ENCODE results near the gene USP5. TPM values are rescaled to one million over a fixed set of nuclear protein-coding genes. Genes with fewer than 3 reads are reported as not detected.
"Not testable (repeated sequence)": the region's sequence is repeated elsewhere in the genome, so short reads cannot be mapped to it uniquely, and the experiment has no call there.

The USP5 gene
- total RNA-seq, 1 donor from 2014 or later: 172 TPM

DNA sequence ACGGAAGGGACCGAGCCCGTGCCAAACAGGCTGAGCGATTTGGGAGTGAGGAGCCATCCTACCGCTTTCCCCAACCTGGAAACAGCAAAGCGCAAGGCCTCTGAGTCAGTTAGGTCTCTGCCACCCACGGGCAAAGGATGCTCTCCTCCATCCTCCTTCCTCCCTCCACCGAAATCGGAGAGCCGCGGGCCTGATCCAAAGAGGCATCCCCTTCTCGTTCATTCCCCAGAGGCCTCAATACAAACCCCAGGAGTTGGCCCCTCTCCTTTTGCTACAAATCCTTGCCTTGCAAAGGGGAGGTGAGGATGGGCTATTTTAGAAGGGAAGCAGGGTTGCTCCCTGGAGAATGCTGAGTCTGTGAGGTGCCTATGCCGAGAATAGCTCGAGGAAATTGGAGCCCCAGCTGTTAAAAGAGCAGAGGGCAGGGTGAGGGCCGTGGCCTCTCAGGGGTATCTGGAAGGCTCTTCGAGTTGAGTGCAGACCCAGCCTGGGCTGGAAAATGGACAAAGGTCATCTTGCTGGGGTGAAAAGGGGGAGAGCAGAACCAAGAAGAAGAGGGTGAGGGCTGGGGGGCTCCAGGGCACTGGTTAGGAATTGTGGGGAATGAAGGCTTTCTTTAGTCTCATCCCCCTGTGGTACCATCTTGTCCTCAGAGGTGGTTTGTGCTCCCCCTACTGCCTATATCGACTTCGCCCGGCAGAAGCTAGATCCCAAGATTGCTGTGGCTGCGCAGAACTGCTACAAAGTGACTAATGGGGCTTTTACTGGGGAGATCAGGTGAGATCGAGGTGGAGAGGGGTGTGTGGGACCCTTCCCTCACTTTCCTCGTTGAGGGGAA is 16.5 kb downstream of the USP5 start:
- Mint-ChIP-seq H3K27ac (ENCODE audit: unreplicated experiment) (peak overlapping the region; percentile 83), H3K4me3 (peak overlapping the region; percentile 97), H3K27me3 (ENCODE audit: low read depth) (peaks cover 15% of the 10 kb centered on the region), H3K4me1 (peaks cover 46% of the 10 kb centered on the region), H3K36me3 (ENCODE audit: low read depth) (peaks cover 32% of the 10 kb centered on the region), H3K9me3 (no peaks in the 10 kb centered on the region)
- TF ChIP-seq, protein P1, sequence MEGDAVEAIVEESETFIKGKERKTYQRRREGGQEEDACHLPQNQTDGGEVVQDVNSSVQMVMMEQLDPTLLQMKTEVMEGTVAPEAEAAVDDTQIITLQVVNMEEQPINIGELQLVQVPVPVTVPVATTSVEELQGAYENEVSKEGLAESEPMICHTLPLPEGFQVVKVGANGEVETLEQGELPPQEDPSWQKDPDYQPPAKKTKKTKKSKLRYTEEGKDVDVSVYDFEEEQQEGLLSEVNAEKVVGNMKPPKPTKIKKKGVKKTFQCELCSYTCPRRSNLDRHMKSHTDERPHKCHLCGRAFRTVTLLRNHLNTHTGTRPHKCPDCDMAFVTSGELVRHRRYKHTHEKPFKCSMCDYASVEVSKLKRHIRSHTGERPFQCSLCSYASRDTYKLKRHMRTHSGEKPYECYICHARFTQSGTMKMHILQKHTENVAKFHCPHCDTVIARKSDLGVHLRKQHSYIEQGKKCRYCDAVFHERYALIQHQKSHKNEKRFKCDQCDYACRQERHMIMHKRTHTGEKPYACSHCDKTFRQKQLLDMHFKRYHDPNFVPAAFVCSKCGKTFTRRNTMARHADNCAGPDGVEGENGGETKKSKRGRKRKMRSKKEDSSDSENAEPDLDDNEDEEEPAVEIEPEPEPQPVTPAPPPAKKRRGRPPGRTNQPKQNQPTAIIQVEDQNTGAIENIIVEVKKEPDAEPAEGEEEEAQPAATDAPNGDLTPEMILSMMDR (conservative IDR thresholded peaks at IDR 0.05): no peak
- DNase-seq (ENCODE audit: low read depth, low spot score): no peak

DNA sequence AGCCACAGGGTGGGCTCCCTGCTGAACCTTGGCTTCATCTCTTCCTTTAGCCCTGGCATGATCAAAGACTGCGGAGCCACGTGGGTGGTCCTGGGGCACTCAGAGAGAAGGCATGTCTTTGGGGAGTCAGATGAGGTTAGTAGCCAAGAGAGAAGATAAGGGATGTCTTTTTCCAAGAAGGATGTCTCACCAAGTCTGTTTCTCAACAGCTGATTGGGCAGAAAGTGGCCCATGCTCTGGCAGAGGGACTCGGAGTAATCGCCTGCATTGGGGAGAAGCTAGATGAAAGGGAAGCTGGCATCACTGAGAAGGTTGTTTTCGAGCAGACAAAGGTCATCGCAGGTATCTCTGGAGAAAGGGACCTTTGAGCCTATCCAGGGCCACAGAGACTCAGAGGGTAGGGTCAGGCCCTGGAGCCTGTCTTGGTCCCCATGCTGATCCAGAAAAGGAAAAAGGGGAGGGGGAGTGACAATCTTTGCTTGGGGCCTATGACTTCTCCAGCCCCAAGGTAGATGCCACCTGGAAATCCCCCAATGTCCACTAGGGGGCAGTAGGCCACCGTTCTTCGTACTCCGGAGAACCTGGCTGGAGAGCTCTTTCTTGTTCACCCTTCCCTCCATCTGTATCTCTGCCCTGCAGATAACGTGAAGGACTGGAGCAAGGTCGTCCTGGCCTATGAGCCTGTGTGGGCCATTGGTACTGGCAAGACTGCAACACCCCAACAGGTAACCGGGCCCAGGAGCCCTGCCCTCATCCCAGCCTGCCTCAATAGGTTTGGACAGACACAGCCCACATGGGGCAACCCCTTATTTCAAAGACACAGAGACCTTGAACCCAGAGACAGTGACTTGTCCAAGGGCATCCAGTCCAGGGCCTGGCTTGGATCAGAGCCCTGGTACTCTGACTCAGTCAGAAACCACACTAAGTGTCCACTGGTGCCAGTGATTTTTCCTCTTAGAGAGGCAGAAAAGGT is 17.4 kb downstream of the USP5 start:
- H3K27me3 Mint-ChIP-seq (ENCODE audit: low read depth): peaks cover 15% of the 10 kb centered on the region
- peaks cover 52% of the 10 kb centered on the region for H3K4me1 Mint-ChIP-seq
- H3K36me3 Mint-ChIP-seq (ENCODE audit: low read depth): peaks cover 30% of the 10 kb centered on the region
- H3K9me3 Mint-ChIP-seq: no peaks in the 10 kb centered on the region
- peak overlapping the region; percentile 97 for H3K4me3 Mint-ChIP-seq
- peak overlapping the region; percentile 68 for H3K27ac Mint-ChIP-seq (ENCODE audit: unreplicated experiment)
- TF ChIP-seq, protein P1 (conservative IDR thresholded peaks at IDR 0.05): peak; percentile 99
- DNase-seq (ENCODE audit: low read depth, low spot score): peak; percentile 85

DNA sequence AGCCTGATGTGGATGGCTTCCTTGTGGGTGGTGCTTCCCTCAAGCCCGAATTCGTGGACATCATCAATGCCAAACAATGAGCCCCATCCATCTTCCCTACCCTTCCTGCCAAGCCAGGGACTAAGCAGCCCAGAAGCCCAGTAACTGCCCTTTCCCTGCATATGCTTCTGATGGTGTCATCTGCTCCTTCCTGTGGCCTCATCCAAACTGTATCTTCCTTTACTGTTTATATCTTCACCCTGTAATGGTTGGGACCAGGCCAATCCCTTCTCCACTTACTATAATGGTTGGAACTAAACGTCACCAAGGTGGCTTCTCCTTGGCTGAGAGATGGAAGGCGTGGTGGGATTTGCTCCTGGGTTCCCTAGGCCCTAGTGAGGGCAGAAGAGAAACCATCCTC is 18.4 kb downstream of the USP5 start:
- Mint-ChIP-seq H3K4me3 (peak overlapping the region; percentile 97), H3K27me3 (ENCODE audit: low read depth) (peaks cover 15% of the 10 kb centered on the region), H3K4me1 (peaks cover 52% of the 10 kb centered on the region), H3K36me3 (ENCODE audit: low read depth) (peaks cover 24% of the 10 kb centered on the region)
- not testable (repeated sequence) for H3K9me3 Mint-ChIP-seq; DNase-seq (ENCODE audit: low read depth, low spot score); H3K27ac Mint-ChIP-seq (ENCODE audit: unreplicated experiment)

DNA sequence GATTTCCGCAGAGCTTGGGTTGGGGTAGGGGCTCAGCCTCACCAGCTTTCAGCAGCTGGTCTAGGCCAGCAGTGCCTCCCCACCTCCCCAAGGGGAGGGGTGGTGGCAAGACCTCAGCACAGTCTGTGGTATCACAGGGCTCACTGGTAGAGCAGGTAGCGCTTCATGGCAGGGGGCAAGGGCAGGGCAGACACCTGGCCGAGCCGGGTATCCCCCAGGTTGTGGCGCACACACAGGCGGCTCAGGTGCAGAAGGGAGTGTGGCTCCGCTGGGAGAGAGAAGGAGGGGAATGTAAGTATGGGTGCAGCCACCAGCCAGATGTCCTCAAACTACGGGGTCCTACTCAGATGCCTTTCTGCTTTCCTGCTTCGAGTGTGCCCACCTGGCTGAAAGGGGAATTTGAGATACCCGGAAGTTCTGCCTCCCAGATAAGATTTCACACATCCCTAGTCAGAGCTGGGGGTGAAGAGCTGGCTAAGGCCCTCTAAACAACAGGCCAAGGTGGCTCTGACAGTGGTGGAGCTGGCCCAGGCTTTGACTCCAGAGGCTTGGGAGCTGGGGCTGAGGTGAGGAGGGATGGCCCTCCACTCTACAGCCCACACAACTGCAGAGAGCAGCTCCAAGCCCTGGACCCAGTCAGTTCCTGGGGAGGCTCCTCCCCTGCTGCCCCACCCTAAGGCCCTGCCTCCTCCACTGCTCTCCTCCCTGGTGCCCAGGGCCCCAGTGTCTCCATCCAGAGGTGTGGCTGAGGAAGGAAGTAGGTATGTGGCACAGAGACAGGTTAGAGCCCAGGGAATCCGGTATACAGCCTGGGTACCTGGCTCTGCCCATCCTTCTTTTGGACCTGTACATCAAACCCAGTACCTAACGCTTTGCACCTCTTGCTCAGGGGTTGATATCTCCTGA is 19.4 kb downstream of the USP5 start:
- Mint-ChIP-seq H3K36me3 (ENCODE audit: low read depth) (peaks cover 21% of the 10 kb centered on the region), H3K27me3 (ENCODE audit: low read depth) (peaks cover 15% of the 10 kb centered on the region), H3K27ac (ENCODE audit: unreplicated experiment) (no peak overlapping the region), H3K9me3 (no peaks in the 10 kb centered on the region), H3K4me1 (peaks cover 52% of the 10 kb centered on the region), H3K4me3 (peak overlapping the region; percentile 97)
- no peak for DNase-seq (ENCODE audit: low read depth, low spot score)
- TF ChIP-seq, protein P1 (conservative IDR thresholded peaks at IDR 0.05): no peak

DNA sequence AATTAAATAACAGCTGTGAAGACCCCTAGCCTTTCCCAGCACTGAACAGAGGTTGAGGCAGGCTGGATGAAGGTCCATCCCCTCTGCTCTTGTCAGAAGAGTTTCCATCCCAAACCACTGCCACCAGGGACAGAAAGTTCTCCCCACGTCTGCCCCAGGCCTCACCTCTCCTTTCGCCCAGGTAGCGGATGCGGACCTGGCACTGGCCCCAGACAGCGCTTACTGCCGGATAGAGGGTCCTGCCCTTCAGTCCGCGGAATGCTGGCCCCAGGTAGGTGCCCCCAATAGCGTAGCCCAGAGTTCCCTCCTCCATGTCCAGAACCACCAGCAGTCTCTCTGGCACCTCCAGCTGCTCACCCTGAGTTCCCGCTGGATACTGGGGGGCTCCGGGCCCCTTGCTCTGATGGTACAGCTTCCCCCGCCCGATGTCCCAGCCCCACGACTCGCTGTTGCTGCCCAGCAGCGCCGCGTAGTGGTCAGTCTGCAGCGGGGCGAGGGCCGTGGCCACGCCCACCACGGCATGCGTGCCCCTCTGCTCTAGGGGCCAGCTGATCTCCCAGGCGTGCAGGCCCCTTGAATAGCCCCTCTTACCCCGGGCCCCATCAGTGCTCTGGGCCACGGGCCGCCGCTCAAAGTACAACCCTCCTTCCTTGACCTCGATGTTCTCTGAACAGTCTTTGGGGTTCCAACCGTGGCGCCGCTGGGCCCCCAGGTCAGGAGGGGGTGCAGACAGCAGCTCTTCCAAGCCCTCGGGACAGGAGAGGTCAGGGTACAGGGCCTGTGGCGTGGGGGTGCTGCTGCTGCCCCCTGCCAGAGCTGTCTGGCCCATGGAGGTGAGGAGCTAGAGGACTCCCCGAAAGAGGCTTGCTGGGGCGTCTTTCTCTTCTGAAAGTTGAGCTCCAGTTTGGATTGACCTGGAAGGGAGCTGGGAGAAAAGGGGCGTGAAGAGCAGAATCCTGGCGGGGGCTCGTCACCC is 20.4 kb downstream of the USP5 start:
- H3K4me3 Mint-ChIP-seq: peak overlapping the region; percentile 97
- peak overlapping the region; percentile 50 for H3K27ac Mint-ChIP-seq (ENCODE audit: unreplicated experiment)
- peaks cover 15% of the 10 kb centered on the region for H3K27me3 Mint-ChIP-seq (ENCODE audit: low read depth)
- DNase-seq (ENCODE audit: low read depth, low spot score): peak; percentile 96
- TF ChIP-seq, protein P1 (conservative IDR thresholded peaks at IDR 0.05): peak; percentile 100
- no peaks in the 10 kb centered on the region for H3K9me3 Mint-ChIP-seq
- H3K36me3 Mint-ChIP-seq (ENCODE audit: low read depth): peaks cover 25% of the 10 kb centered on the region
- H3K4me1 Mint-ChIP-seq: peaks cover 46% of the 10 kb centered on the region

All from neural crest cell (in vitro differentiated cells).